Measurements from ENCODE around the gene GPRIN3. TPM values are rescaled to one million over a fixed set of nuclear protein-coding genes. Genes with fewer than 3 reads are reported as not detected.

GPRIN3 gene
- total RNA-seq, 1 experiment from 2014 or later, result 0.39 TPM

GRCh38 chr4:89353514-89353913, 45.9 kb upstream of the GPRIN3 start:
- intact Hi-C loops (cut with micrococcal nuclease), result no loop called here
- BruUV-seq (replicated peaks), result no TSS peak
- Histone ChIP-seq H3K9me3 (ENCODE audit: control insufficient read depth in 1 of 2, insufficient read depth in 1 of 2, low read depth in 1 of 2, low read length in 2 of 2) (no peaks in the 10 kb centered on the region), H3K9me2 (ENCODE audit: insufficient read depth) (no peaks in the 10 kb centered on the region), H3K27ac (ENCODE audit: low read depth, low read length) (no peak overlapping the region), H3K79me2 (ENCODE audit: insufficient read depth, low read length) (no peaks in the 10 kb centered on the region), H3K27me3 (ENCODE audit: insufficient read depth, low read length) (no peaks in the 10 kb centered on the region), H3K4me2 (ENCODE audit: low read length) (no peak overlapping the region), H3K36me3 (ENCODE audit: control insufficient read depth in 1 of 2, insufficient read depth in 2 of 2, low read length in 2 of 2) (no peaks in the 10 kb centered on the region), H3K9ac (ENCODE audit: low read length) (no peak overlapping the region), H3K4me1 (ENCODE audit: control insufficient read depth in 1 of 2, insufficient read depth in 2 of 2, low read length in 2 of 2) (no peaks in the 10 kb centered on the region), H3K4me3 (replicated peaks in 1 of 2; ENCODE audit: low read depth in 1 of 2, low read length in 2 of 2) (no peak overlapping the region), H4K20me1 (ENCODE audit: insufficient read depth) (no peaks in the 10 kb centered on the region), H2AFZ (ENCODE audit: low read depth, low read length, poor library complexity, severe bottlenecking) (no peak overlapping the region)
- ATAC-seq (no peak), DNase-seq (ENCODE audit: low read depth, low spot score) (no peak)
- CTCF ChIA-PET, result no interaction called here
- RAD21 ChIA-PET (ENCODE audit: low non-redundant PET in 1 of 2, low total read pairs in 2 of 2, uncharacterized antibody in 2 of 2, unreplicated experiment in 2 of 2), result no interaction called here
- TF ChIP-seq CEBPB (IDR thresholded peaks at IDR 0.05; ENCODE audit: low read depth) (no peak), RAD21 (IDR thresholded peaks at IDR 0.05; ENCODE audit: low read depth) (no peak), YY1 (IDR thresholded peaks at IDR 0.05; ENCODE audit: extremely low read depth, insufficient replicate concordance, low read depth, low read length) (no peak), ATF3 (IDR thresholded peaks at IDR 0.05) (no peak), ELF1 (IDR thresholded peaks at IDR 0.05; ENCODE audit: borderline replicate concordance, low read depth) (no peak), FOSL1 (IDR thresholded peaks at IDR 0.05; ENCODE audit: low read depth) (no peak), CTCF (IDR thresholded peaks at IDR 0.05 in 2 of 3, conservative IDR thresholded peaks at IDR 0.05 in 1 of 3; ENCODE audit: borderline replicate concordance in 1 of 3, insufficient read depth in 1 of 3, low read depth in 2 of 3, low read length in 2 of 3) (no peak), ZBTB33 (IDR thresholded peaks at IDR 0.05; ENCODE audit: extremely low read depth, insufficient replicate concordance, low read length) (no peak), EGR1 (IDR thresholded peaks at IDR 0.05; ENCODE audit: low read depth) (no peak), CBX3 (IDR thresholded peaks at IDR 0.05; ENCODE audit: low read depth) (no peak), EZH2 (IDR thresholded peaks at IDR 0.05) (no peak), SIN3A (IDR thresholded peaks at IDR 0.05; ENCODE audit: low read depth) (no peak), JUND (IDR thresholded peaks at IDR 0.05) (no peak)
- POLR2A ChIA-PET, result no interaction called here

Data from HCT116 (cell line).